PC-3 (cell line): ENCODE measurements around the gene TMEM51.

ENCODE experiments used
- EZH2 ChIP-seq: fragments of 300-600 bp; sonication (generic); IDR thresholded peaks from one replicate; pipeline ENCODE4 v1.6.1; 2017; ENCODE audit warnings: antibody characterized with exemption, mild to moderate bottlenecking, low read length; ENCODE audit not compliant: unreplicated experiment
- TF ChIP-seq, protein P1 (sequence below): fragments of 300-600 bp; sonication (generic); conservative IDR thresholded peaks from 2 replicates; pipeline ENCODE4 v1.5.1; 2017; ENCODE audit warnings: antibody characterized with exemption, low read depth, mild to moderate bottlenecking, low read length

DNA sequence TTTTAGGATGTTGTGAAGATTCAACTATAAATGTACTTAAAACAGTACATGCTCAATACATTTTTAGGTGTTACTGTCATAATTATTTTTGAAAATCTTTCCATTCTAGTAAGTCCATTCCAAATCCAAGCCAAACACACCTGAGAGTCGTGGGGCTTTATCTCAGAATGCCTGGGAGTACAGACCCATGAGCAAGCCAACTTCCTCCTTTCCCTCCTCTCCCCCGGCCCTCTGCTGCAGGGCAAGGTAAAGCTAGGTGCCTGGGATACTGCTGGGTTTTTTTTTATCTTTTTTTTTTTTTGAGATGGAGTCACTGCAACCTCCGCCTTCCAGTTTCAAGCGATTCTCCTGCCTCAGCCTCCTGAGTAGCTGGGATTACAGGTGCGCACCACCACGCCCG, 16.5 kb downstream of the TMEM51 start:
- TF ChIP-seq, protein P1, sequence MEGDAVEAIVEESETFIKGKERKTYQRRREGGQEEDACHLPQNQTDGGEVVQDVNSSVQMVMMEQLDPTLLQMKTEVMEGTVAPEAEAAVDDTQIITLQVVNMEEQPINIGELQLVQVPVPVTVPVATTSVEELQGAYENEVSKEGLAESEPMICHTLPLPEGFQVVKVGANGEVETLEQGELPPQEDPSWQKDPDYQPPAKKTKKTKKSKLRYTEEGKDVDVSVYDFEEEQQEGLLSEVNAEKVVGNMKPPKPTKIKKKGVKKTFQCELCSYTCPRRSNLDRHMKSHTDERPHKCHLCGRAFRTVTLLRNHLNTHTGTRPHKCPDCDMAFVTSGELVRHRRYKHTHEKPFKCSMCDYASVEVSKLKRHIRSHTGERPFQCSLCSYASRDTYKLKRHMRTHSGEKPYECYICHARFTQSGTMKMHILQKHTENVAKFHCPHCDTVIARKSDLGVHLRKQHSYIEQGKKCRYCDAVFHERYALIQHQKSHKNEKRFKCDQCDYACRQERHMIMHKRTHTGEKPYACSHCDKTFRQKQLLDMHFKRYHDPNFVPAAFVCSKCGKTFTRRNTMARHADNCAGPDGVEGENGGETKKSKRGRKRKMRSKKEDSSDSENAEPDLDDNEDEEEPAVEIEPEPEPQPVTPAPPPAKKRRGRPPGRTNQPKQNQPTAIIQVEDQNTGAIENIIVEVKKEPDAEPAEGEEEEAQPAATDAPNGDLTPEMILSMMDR: no peak
- TF ChIP-seq EZH2: no peak
